ENCODE data around the gene NDUFA12. TPM values are rescaled to one million over a fixed set of nuclear protein-coding genes. Genes with fewer than 3 reads are reported as not detected.

The NDUFA12 gene
- total and polyA plus RNA-seq, 2 of the 13 experiments (the other 11 are each of a cell fraction or from before 2014, with no cell fraction given): 101 to 173 TPM

DNA sequence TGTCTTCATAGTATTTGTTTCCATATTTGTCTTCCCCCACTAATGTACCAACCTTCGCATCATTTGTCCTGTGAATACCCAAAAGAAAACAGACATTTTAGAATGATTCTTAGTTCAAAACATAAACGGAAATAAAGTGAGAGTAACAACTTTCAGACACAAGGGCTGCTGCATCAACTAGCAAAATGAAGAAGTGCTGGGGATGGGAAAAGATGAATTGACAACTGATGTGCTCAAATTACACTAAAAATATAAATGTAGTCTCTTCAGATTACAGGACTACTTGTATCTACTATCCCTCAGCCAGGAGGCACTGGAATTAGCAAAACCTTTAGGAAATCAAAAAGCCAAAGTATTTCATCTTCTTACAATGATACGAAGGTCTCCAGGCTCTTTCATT is 743 bp downstream of the NDUFA12 start:
- in situ Hi-C loops (cut with HindIII; ENCODE audit: extremely low pct_ligation_motif_present, low pct_unique_long_range_greater_than_20kb): no loop called here
- H3K27me3 ChIP-seq (ENCODE audit: control insufficient read depth in 1 of 2, insufficient read depth in 2 of 2, low read length in 2 of 2): no peaks in the 10 kb centered on the region; a peak in 1 of 5 replicates
- no peak for FAIRE-seq
- intact Hi-C loops (cut with micrococcal nuclease; ENCODE audit: unreplicated experiment): no loop called here
- DNase-seq (ENCODE audit: low spot score): no peak
- peak overlapping the region; percentile 83 for H3K9ac ChIP-seq (ENCODE audit: insufficient read depth, low read depth, low read length)
- ChIA-PET POLR2A (interaction anchor here (1.2 to 1.4 kb wide), 5 partner anchors 9 to 471 kb away, joined by 4 to 11 read pairs (median 9); partner anchors contain the start of genes METAP2 and NR2C1), CTCF (ENCODE audit: low intra/inter-chr PET ratio, low total read pairs) (no interaction called here)
- peaks cover 3% of the 10 kb centered on the region for H3K9me3 ChIP-seq (ENCODE audit: low read length)
- H3K27ac ChIP-seq (ENCODE audit: extremely low read length, insufficient read depth, low read length): peak overlapping the region; percentile 77
- H2AFZ ChIP-seq (ENCODE audit: low read length): no peak overlapping the region
- 16% methylated on average over 3 of the region's 3 CpGs for WGBS (ENCODE audit: low lambda C conversion rate)
- no peak for ATAC-seq
- peaks cover 41% of the 10 kb centered on the region for H3K4me1 ChIP-seq (ENCODE audit: insufficient read depth, low read length)
- peaks cover 42% of the 10 kb centered on the region for H3K79me2 ChIP-seq (ENCODE audit: insufficient read depth, low read length)
- BruUV-seq (replicated peaks): no TSS peak
- H4K20me1 ChIP-seq (ENCODE audit: insufficient read depth, low read length): no peaks in the 10 kb centered on the region
- peak overlapping the region; percentile 76 to 89 (median 84) for H3K4me3 ChIP-seq (replicated peaks in 1 of 3; ENCODE audit: insufficient read depth in 1 of 3, low read depth in 2 of 3, low read length in 3 of 3)
- peak overlapping the region; percentile 78 for H3K4me2 ChIP-seq (ENCODE audit: low read depth, low read length)
- TF ChIP-seq MTA3 (CRISPR knock-in tag; IDR thresholded peaks at IDR 0.05): no peak
- TF ChIP-seq, protein P1, sequence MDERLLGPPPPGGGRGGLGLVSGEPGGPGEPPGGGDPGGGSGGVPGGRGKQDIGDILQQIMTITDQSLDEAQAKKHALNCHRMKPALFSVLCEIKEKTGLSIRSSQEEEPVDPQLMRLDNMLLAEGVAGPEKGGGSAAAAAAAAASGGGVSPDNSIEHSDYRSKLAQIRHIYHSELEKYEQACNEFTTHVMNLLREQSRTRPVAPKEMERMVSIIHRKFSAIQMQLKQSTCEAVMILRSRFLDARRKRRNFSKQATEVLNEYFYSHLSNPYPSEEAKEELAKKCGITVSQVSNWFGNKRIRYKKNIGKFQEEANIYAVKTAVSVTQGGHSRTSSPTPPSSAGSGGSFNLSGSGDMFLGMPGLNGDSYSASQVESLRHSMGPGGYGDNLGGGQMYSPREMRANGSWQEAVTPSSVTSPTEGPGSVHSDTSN (CRISPR knock-in tag; IDR thresholded peaks at IDR 0.05): no peak
- TF ChIP-seq, protein P2, sequence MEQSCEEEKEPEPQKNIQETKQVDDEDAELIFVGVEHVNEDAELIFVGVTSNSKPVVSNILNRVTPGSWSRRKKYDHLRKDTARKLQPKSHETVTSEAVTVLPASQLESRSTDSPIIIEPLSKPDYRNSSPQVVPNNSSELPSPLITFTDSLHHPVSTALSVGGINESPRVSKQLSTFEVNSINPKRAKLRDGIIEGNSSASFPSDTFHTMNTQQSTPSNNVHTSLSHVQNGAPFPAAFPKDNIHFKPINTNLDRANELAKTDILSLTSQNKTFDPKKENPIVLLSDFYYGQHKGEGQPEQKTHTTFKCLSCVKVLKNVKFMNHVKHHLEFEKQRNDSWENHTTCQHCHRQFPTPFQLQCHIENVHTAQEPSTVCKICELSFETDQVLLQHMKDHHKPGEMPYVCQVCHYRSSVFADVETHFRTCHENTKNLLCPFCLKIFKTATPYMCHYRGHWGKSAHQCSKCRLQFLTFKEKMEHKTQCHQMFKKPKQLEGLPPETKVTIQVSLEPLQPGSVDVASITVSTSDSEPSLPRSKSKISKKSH (CRISPR knock-in tag; IDR thresholded peaks at IDR 0.05; ENCODE audit: borderline replicate concordance): no peak
- TF ChIP-seq EHMT2 (IDR thresholded peaks at IDR 0.05; ENCODE audit: borderline replicate concordance, low read depth, low read length): no peak
- no peak for TF ChIP-seq ZNF33A (CRISPR knock-in tag; IDR thresholded peaks at IDR 0.05; ENCODE audit: borderline replicate concordance)
- TF ChIP-seq SRSF4 (IDR thresholded peaks at IDR 0.05; ENCODE audit: low read depth, low read length, poor library complexity, severe bottlenecking): no peak
- no peak for TF ChIP-seq JDP2 (CRISPR knock-in tag; IDR thresholded peaks at IDR 0.05; ENCODE audit: borderline replicate concordance)
- TF ChIP-seq, protein P3, sequence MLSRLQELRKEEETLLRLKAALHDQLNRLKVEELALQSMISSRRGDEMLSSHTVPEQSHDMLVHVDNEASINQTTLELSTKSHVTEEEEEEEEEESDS (CRISPR knock-in tag; IDR thresholded peaks at IDR 0.05; ENCODE audit: borderline replicate concordance): no peak
- no peak for TF ChIP-seq ZNF12 (CRISPR knock-in tag; IDR thresholded peaks at IDR 0.05)
- peaks cover 2 to 3% of the 10 kb centered on the region in 2 experiments; a peak in 1 of 5 replicates for H3K36me3 ChIP-seq (replicated peaks in 1 of 2; ENCODE audit: control insufficient read depth in 1 of 2, insufficient read depth in 2 of 2, low read length in 2 of 2)
